ENCODE data around the gene PLEKHG4.
A peak's percentile ranks its signal among the peaks of the same experiment; 100 is the strongest.

Gene PLEKHG4

DNA sequence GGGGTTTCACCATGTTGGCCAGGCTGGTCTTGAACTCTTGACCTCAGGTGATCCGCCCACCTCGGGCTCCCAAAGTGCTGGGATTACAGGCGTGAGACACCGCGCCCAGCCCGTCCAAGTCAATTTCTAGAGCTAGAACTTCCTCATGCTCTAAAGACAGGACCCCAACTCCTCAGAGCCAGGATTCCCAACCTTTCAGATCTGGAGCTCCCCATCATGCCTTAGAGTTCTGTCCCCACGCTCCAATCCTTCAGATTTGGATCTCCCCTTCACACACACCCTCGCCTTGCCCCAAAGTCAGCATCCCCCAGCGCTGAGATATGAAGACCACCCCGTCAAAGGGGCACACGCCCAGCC lies 46.8 kb downstream of the PLEKHG4 start:
- peaks cover 8% of the 10 kb centered on the region for H3K4me1 Mint-ChIP-seq
- peak overlapping the region; percentile 81 for H3K4me3 Mint-ChIP-seq
- H3K36me3 Mint-ChIP-seq, result no peaks in the 10 kb centered on the region
- no peaks in the 10 kb centered on the region for H3K9me3 Mint-ChIP-seq
- peaks cover 41% of the 10 kb centered on the region for H3K27me3 Mint-ChIP-seq
- peak overlapping the region; percentile 13 for H3K27ac Mint-ChIP-seq

DNA sequence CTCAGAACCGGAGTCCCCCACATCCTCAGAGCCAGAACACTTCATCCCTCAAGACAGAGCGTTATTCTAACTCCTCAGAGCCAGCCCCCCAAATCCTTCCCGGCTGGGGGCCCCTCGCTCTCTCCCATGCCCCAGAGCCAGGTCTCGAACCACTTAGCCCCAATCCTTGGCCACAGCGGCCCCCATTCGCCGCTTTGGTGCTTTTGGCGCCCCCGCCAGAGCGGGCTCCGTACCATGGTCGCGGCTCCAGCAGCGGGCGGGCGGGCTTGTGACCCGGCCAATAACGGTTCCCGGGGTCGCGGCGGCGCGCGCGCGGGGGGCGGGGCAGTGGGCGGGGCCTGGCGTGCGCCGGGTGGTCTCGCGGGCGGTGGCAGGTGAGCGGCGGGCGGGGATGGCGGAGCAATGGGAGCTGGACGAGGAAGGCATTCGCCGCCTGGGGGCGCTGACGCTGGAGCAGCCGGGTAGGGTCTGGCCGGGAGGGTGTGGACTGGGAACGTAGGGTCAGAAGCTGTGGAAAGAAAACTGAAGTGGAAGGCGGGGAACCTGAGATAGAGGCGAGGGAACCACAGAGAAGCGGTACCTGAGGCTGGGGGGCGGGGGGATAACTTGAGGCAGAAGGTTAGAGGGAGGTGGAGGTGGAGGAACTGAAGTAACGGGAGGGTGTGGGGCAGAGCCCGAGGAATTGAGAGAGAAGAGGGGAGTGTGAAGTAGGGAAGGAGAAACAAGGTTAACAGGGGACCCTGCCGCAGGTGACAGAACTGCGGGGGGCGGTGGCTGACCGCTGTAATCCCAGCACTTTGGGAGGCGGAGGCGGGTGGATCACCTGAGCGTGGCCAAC lies 47.4 kb downstream of the PLEKHG4 start, which contains the start of the genes KCTD19 and LRRC36:
Gene KCTD19 (minus strand): TSS at position 270 of the 838 bp plus-strand sequence. CDS start 34 bp downstream, at position 236.
Gene LRRC36 (plus strand): TSS at position 344 of the 838 bp plus-strand sequence. CDS start 48 bp downstream, at position 392.
- Mint-ChIP-seq H3K9me3 (no peaks in the 10 kb centered on the region), H3K27me3 (peaks cover 35% of the 10 kb centered on the region), H3K4me1 (peaks cover 8% of the 10 kb centered on the region), H3K4me3 (peak within 1 kb of the TSS; percentile 81), H3K36me3 (no peaks in the 10 kb centered on the region), H3K27ac (peak within 1 kb of the TSS; percentile 57)

DNA sequence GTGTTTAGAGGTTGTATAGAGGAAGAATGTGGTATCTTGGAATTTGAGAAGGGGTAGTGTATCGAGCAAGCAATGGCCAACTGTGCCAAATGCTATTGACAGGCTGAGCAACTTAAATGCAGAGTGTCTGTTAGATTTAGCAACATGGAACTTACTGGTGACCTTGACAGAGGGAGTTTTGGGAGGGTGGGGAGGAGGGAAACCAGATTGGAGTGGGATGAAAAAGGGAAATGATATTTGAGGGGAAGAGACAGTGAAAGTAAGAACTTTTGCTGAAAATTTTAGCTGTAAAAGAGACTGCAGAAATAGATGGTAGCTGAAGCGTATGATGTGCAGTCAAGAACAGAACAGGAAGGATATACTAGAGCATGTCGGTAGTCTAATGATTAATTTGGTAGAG lies 48.4 kb downstream of the PLEKHG4 start:
- H3K27ac Mint-ChIP-seq, result no peak overlapping the region
- no peaks in the 10 kb centered on the region for H3K9me3 Mint-ChIP-seq
- H3K27me3 Mint-ChIP-seq, result peaks cover 30% of the 10 kb centered on the region
- no peaks in the 10 kb centered on the region for H3K36me3 Mint-ChIP-seq
- peak overlapping the region; percentile 19 for H3K4me3 Mint-ChIP-seq
- peaks cover 8% of the 10 kb centered on the region for H3K4me1 Mint-ChIP-seq

DNA sequence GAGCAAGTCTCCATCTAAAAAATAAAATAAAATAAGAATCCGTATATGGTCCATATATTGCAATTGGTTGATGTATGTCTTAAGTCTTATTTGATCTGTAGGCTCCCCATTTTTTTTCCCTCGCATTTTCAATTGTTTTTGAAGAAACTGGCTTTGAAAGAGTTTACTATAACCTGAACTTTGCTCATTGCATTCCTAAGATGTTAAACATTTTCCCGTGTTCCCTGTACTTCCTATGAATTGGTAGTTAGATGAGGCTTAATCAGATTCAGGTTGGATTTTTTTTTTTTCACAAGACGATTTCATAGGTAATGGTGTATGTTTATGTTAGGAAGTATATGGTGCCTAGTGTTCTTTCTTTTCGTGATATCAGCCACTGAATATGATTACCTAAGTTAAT lies 50.6 kb downstream of the PLEKHG4 start:
- no peaks in the 10 kb centered on the region for H3K36me3 Mint-ChIP-seq
- peaks cover 13% of the 10 kb centered on the region for H3K27me3 Mint-ChIP-seq
- H3K9me3 Mint-ChIP-seq, result no peaks in the 10 kb centered on the region
- peaks cover 8% of the 10 kb centered on the region for H3K4me1 Mint-ChIP-seq
- H3K4me3 Mint-ChIP-seq, result no peak overlapping the region
- H3K27ac Mint-ChIP-seq, result peak overlapping the region; percentile 23

DNA sequence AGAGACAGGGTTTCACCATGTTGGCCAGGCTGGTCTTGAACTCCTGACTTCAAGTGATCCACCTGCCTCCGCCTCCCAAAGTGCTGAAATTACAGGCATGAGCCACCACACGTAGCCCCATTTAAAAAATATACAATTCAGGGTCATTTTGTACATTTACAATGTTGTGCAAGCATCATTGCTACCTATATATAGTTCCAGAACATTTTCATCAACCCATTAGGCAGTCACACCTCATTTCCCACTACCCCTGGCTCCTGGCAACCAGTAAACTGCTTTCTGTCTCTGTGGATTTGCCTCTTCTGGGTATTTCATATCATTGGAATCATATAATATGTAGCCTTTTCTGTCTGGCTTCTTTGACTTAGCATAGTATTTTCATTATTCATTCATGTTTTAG lies 54.0 kb downstream of the PLEKHG4 start:
- peaks cover 2% of the 10 kb centered on the region for H3K27me3 Mint-ChIP-seq

DNA sequence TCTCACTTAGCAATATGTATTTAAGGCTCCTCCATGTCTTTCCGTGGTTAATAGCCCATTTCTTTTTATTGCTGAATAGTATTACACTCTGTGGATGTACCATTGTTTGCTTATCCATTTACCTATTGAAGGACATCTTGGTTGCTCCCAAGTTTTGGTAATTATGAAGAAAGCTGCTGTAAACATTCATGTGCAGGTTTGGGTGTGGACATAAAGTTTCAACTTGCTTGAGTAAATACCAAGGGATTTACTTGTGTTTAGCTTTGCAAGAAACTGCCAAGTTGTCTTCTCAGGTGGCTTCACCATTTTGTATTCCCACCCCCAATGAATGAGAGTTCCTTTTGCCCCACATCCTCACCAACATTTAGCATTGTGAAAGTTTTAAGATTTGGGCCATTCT lies 56.8 kb downstream of the PLEKHG4 start:
- Mint-ChIP-seq H3K4me3 (no peak overlapping the region), H3K9me3 (no peaks in the 10 kb centered on the region), H3K36me3 (peaks cover 2% of the 10 kb centered on the region), H3K27ac (no peak overlapping the region), H3K27me3 (no peaks in the 10 kb centered on the region), H3K4me1 (no peaks in the 10 kb centered on the region)

More for the DNA sequence above, 54.0 kb downstream of the PLEKHG4 start:
- Mint-ChIP-seq H3K36me3 (peaks cover 2% of the 10 kb centered on the region), H3K27ac (no peak overlapping the region), H3K4me1 (no peaks in the 10 kb centered on the region), H3K9me3 (no peaks in the 10 kb centered on the region), H3K4me3 (no peak overlapping the region)

DNA sequence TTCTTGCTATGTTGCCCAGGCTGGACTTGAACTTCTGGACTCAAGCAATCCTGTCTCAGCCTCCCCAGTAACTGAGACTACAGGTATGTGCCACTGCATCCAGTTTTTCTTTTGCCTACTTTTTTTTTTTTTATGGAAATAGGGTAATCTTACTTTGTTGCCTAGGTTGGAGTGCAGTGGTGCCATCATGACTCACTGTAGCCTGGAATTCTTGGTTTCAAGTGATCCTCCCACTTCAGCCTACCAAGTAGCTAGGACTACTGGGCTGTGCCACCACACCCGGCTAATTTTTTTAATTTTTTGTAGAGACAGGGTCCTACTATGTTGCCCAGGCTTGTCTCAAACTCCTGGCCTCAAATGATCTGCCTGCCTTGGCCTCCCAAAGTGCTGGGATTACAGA lies 57.3 kb downstream of the PLEKHG4 start:
- no peaks in the 10 kb centered on the region for H3K27me3 Mint-ChIP-seq
- no peak overlapping the region for H3K4me3 Mint-ChIP-seq

More for the DNA sequence above, 57.3 kb downstream of the PLEKHG4 start:
- no peaks in the 10 kb centered on the region for H3K4me1 Mint-ChIP-seq
- no peaks in the 10 kb centered on the region for H3K9me3 Mint-ChIP-seq
- H3K27ac Mint-ChIP-seq, result no peak overlapping the region
- peaks cover 2% of the 10 kb centered on the region for H3K36me3 Mint-ChIP-seq
